ENCODE data around the gene GLS2. TPM values are rescaled to one million over a fixed set of nuclear protein-coding genes. Genes with fewer than 3 reads are reported as not detected.

GLS2 gene
- total and polyA plus RNA-seq, 2 donors from 2014 or later: 2.5 to 5.6 TPM

Other genes with a start within 250 kb of the GLS2 start
- 46.4 TPM for gene ANKRD52, start 229.8 kb downstream of the GLS2 start, total RNA-seq
- gene ANKRD52, start 229.8 kb downstream of the GLS2 start, polyA plus RNA-seq (ENCODE audit: insufficient read depth, low read depth, low replicate concordance): 8.6 TPM
- 14.5 TPM for gene COQ10A, start 221.2 kb downstream of the GLS2 start, total RNA-seq
- 30.0 TPM for gene COQ10A, start 221.2 kb downstream of the GLS2 start, polyA plus RNA-seq (ENCODE audit: insufficient read depth, low read depth, low replicate concordance)
- 166 TPM for gene CS, start 187.8 kb downstream of the GLS2 start, total RNA-seq
- gene CS, start 187.8 kb downstream of the GLS2 start, polyA plus RNA-seq (ENCODE audit: insufficient read depth, low read depth, low replicate concordance): 105 TPM
- gene CNPY2, start 172.2 kb downstream of the GLS2 start, total RNA-seq: 112 TPM
- gene CNPY2, start 172.2 kb downstream of the GLS2 start, polyA plus RNA-seq (ENCODE audit: insufficient read depth, low read depth, low replicate concordance): 156 TPM
- 83.0 TPM for gene PAN2, start 154.2 kb downstream of the GLS2 start, total RNA-seq
- 27.1 TPM for gene PAN2, start 154.2 kb downstream of the GLS2 start, polyA plus RNA-seq (ENCODE audit: insufficient read depth, low read depth, low replicate concordance)
- 0.88 TPM for gene IL23A, start 149.3 kb downstream of the GLS2 start, total RNA-seq
- not detected for gene IL23A, start 149.3 kb downstream of the GLS2 start, polyA plus RNA-seq (ENCODE audit: insufficient read depth, low read depth, low replicate concordance)
- 120 TPM for gene STAT2, start 128.1 kb downstream of the GLS2 start, total RNA-seq
- gene STAT2, start 128.1 kb downstream of the GLS2 start, polyA plus RNA-seq (ENCODE audit: insufficient read depth, low read depth, low replicate concordance): 27.2 TPM
- not detected for gene APOF, start 125.3 kb downstream of the GLS2 start, total RNA-seq
- not detected for gene APOF, start 125.3 kb downstream of the GLS2 start, polyA plus RNA-seq (ENCODE audit: insufficient read depth, low read depth, low replicate concordance)
- 9.2 TPM for gene TIMELESS, start 38.7 kb downstream of the GLS2 start, total RNA-seq
- 5.5 TPM for gene TIMELESS, start 38.7 kb downstream of the GLS2 start, polyA plus RNA-seq (ENCODE audit: insufficient read depth, low read depth, low replicate concordance)
- gene MIP, start 33.5 kb downstream of the GLS2 start, total RNA-seq: not detected
- not detected for gene MIP, start 33.5 kb downstream of the GLS2 start, polyA plus RNA-seq (ENCODE audit: insufficient read depth, low read depth, low replicate concordance)
- 4.0 TPM for gene SPRYD4, start 19.6 kb downstream of the GLS2 start, total RNA-seq
- gene SPRYD4, start 19.6 kb downstream of the GLS2 start, polyA plus RNA-seq (ENCODE audit: insufficient read depth, low read depth, low replicate concordance): 6.0 TPM
- gene RBMS2, start 33.7 kb upstream of the GLS2 start, total RNA-seq: 71.3 TPM
- 8.5 TPM for gene RBMS2, start 33.7 kb upstream of the GLS2 start, polyA plus RNA-seq (ENCODE audit: insufficient read depth, low read depth, low replicate concordance)
- 98.6 TPM for gene BAZ2A, start 142.2 kb upstream of the GLS2 start, total RNA-seq
- gene BAZ2A, start 142.2 kb upstream of the GLS2 start, polyA plus RNA-seq (ENCODE audit: insufficient read depth, low read depth, low replicate concordance): 10.5 TPM
- 568 TPM for gene ATP5F1B, start 157.8 kb upstream of the GLS2 start, total RNA-seq
- 1,584 TPM for gene ATP5F1B, start 157.8 kb upstream of the GLS2 start, polyA plus RNA-seq (ENCODE audit: insufficient read depth, low read depth, low replicate concordance)
- gene PTGES3, start 200.1 kb upstream of the GLS2 start, total RNA-seq: 186 TPM
- gene PTGES3, start 200.1 kb upstream of the GLS2 start, polyA plus RNA-seq (ENCODE audit: insufficient read depth, low read depth, low replicate concordance): 207 TPM
- 660 TPM for gene NACA, start 237.1 kb upstream of the GLS2 start, total RNA-seq
- gene NACA, start 237.1 kb upstream of the GLS2 start, polyA plus RNA-seq (ENCODE audit: insufficient read depth, low read depth, low replicate concordance): 1,180 TPM

All from kidney (tissue), 2 donors.